GM13976 (cell line): ENCODE data around the gene RAB27B.

Experiments used
- DNase-seq: peaks from one replicate; pipeline ENCODE4 v3.0.0; 2012; ENCODE audit warnings: low spot score
- CTCF ChIP-seq: IDR thresholded peaks from 2 replicates; pipeline ENCODE4 v1.5.1; 2012; ENCODE audit warnings: borderline replicate concordance, mild to moderate bottlenecking; ENCODE audit not compliant: insufficient read depth; ENCODE audit errors: extremely low read depth, missing control alignments, control extremely low read depth
- in situ Hi-C: fragments of 300-500 bp; cut with MboI; formaldehyde crosslinking; loops from one replicate; pipeline ENCODE4 v1.12.0; 2022; ENCODE audit warnings: low sequenced_read_pairs, mixed read lengths, inconsistent platforms; ENCODE audit not compliant: unreplicated experiment

Gene RAB27B

GRCh38 chr18:54919412-54919811 lies 91.1 kb downstream of the RAB27B start:
- DNase-seq = no peak
- TF ChIP-seq CTCF = no peak
- in situ Hi-C loops = no loop called here

GRCh38 chr18:54923339-54923956 lies 95.2 kb downstream of the RAB27B start:
- DNase-seq = no peak
- in situ Hi-C loops = no loop called here
- TF ChIP-seq CTCF = no peak

- DNase-seq = no peak
- in situ Hi-C loops = no loop called here
- TF ChIP-seq CTCF = no peak
Observed at GRCh38 chr18:54924948-54925347, 96.7 kb downstream of the RAB27B start.

- in situ Hi-C loops = no loop called here
- no peak for DNase-seq
- TF ChIP-seq CTCF = no peak
Observed at GRCh38 chr18:54926593-54927325, 98.5 kb downstream of the RAB27B start.

GRCh38 chr18:54928236-54928635 lies 100.0 kb downstream of the RAB27B start:
- no peak for TF ChIP-seq CTCF
- in situ Hi-C loops = no loop called here
- DNase-seq = no peak

GRCh38 chr18:54931152-54931551 lies 102.9 kb downstream of the RAB27B start:
- in situ Hi-C loops = no loop called here
- no peak for DNase-seq
- no peak for TF ChIP-seq CTCF
